ENCODE data around the gene MMP25.

Gene MMP25

DNA sequence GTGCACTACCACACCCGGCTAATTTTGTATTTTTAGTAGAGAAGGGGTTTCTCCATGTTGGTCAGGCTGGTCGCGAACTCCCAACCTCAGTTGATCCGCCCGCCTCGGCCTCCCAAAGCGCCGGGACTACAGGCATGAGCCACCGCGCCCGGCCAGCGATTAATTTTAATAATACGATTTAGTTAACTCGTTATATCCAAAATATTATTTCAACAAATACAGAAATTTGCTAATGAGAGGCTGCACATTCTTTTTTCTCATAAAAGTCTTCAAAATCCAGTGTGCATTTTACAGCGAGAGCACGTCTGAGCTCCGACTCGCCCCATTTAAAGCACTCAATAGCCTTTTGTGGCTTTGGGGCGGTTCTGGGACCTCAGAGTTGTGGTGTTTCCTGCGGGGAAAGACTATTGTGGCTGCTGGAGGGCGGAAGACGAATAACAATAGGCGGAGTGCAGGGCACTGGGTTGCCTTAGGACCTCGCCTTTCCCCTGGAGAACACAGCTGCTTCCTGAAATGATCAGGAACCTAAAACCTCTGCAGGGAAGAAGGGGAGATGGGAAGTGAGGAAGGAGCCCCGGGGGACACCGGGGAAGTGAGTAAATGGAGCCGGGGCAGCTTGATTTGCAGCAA is 55.6 kb downstream of the MMP25 start:
- Histone ChIP-seq H3K4me3 (ENCODE audit: low read depth, low read length) (no peak overlapping the region), H3K79me2 (no peaks in the 10 kb centered on the region), H3K9me3 (ENCODE audit: control insufficient read depth, low read length) (no peaks in the 10 kb centered on the region), H3K27ac (peak overlapping the region; percentile 29), H3K27me3 (ENCODE audit: control insufficient read depth, insufficient read depth, low read length) (no peaks in the 10 kb centered on the region), H3K9ac (no peak overlapping the region), H3K36me3 (ENCODE audit: control insufficient read depth, insufficient read depth, low read length) (no peaks in the 10 kb centered on the region), H3K4me1 (peaks cover 11% of the 10 kb centered on the region), H3K4me2 (ENCODE audit: low read length) (no peak overlapping the region), H2AFZ (no peak overlapping the region)
- TF ChIP-seq, protein P1, sequence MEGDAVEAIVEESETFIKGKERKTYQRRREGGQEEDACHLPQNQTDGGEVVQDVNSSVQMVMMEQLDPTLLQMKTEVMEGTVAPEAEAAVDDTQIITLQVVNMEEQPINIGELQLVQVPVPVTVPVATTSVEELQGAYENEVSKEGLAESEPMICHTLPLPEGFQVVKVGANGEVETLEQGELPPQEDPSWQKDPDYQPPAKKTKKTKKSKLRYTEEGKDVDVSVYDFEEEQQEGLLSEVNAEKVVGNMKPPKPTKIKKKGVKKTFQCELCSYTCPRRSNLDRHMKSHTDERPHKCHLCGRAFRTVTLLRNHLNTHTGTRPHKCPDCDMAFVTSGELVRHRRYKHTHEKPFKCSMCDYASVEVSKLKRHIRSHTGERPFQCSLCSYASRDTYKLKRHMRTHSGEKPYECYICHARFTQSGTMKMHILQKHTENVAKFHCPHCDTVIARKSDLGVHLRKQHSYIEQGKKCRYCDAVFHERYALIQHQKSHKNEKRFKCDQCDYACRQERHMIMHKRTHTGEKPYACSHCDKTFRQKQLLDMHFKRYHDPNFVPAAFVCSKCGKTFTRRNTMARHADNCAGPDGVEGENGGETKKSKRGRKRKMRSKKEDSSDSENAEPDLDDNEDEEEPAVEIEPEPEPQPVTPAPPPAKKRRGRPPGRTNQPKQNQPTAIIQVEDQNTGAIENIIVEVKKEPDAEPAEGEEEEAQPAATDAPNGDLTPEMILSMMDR (IDR thresholded peaks at IDR 0.05) = no peak

DNA sequence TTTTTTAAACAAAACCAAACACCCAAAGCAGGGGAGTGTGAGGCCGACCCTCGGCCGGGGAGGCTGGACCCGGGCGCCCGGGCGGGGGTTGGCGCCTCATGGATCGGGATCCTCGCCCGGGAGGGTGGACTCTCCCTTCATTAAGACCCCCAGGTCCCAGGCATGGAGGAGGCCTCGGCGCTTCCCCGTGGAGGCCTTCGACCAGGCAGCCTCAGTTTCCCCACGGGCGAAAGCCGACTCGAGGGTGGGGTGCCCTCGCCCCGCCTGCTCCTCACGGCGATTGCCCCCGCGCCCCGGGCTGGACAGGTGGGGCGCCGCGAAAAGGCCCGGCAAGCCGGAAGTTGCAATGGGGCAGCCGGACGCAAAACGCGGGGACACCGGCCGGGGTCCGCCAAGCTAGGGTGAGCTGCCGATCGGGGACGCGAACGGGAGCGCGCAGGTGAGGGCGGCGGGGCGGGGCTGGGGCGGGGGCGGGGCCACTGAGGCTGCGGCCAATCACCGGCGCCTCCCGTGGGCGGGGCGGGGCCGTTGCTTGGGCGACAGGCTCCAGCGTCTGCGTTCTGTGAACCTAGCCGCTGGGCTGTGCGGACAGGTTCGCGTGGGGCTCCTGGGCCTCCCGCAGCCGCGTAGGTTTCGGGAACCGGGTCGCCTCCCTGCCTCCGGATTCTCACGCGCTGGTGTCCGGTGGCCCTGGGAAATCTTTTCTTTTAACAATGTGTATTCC is 60.0 kb downstream of the MMP25 start:
- H3K4me2 ChIP-seq (ENCODE audit: low read length) = peak overlapping the region; percentile 99
- no peaks in the 10 kb centered on the region for H3K79me2 ChIP-seq
- no peaks in the 10 kb centered on the region for H3K27me3 ChIP-seq (ENCODE audit: control insufficient read depth, insufficient read depth, low read length)
- H3K4me1 ChIP-seq = peaks cover 7% of the 10 kb centered on the region
- H3K9me3 ChIP-seq (ENCODE audit: control insufficient read depth, low read length) = no peaks in the 10 kb centered on the region
- peak overlapping the region; percentile 78 for H3K9ac ChIP-seq
- peak overlapping the region; percentile 100 for H2AFZ ChIP-seq
- H3K4me3 ChIP-seq (ENCODE audit: low read depth, low read length) = peak overlapping the region; percentile 79
- TF ChIP-seq, protein P1 (IDR thresholded peaks at IDR 0.05) = no peak
- no peaks in the 10 kb centered on the region for H3K36me3 ChIP-seq (ENCODE audit: control insufficient read depth, insufficient read depth, low read length)
- H3K27ac ChIP-seq = peak overlapping the region; percentile 82
